HepG2 (cell line): Measurements from ENCODE around the gene TMCC1. TPM values are rescaled to one million over a fixed set of nuclear protein-coding genes. Genes with fewer than 3 reads are reported as not detected.
A peak's percentile ranks its signal among the peaks of the same experiment; 100 is the strongest.

Experiments used
- ATRX ChIP-seq: sonication (generic); formaldehyde crosslinking; IDR thresholded peaks from 2 replicates; pipeline ENCODE4 v1.4.0; 2020; ENCODE audit warnings: missing genetic modification reagents, borderline replicate concordance
- KLF9 ChIP-seq: IDR thresholded peaks from 2 replicates; pipeline ENCODE4 v1.6.1; 2016; ENCODE audit warnings: low read depth
- NCOR1 ChIP-seq: fragments of 200-600 bp; sonication (generic); IDR thresholded peaks from 2 replicates; pipeline ENCODE4 v1.7.0; 2017; ENCODE audit warnings: antibody characterized with exemption, low read length, borderline replicate concordance
- NFIC ChIP-seq: IDR thresholded peaks from 2 replicates; pipeline ENCODE4 v1.6.1; 2012; ENCODE audit warnings: mild to moderate bottlenecking, low read length, inconsistent platforms
- NRL ChIP-seq: sonication (generic); formaldehyde crosslinking; IDR thresholded peaks from 2 replicates; pipeline ENCODE4 v1.5.0; 2020; ENCODE audit warnings: missing genetic modification reagents, mild to moderate bottlenecking, moderate library complexity, borderline replicate concordance
- SMAD3 ChIP-seq: sonication (generic); formaldehyde crosslinking; IDR thresholded peaks from 2 replicates; pipeline ENCODE4 v1.4.0; 2020; ENCODE audit warnings: missing genetic modification reagents
- TARDBP ChIP-seq: sonication (generic); formaldehyde crosslinking; IDR thresholded peaks from 2 replicates; pipeline ENCODE4 v1.8.0; 2022; ENCODE audit warnings: mild to moderate bottlenecking, missing genetic modification reagents
- ZBTB38 ChIP-seq: sonication (generic); formaldehyde crosslinking; IDR thresholded peaks from 2 replicates; pipeline ENCODE4 v1.5.1; 2020; ENCODE audit warnings: mild to moderate bottlenecking, missing genetic modification reagents
- ZMYM4 ChIP-seq: sonication (generic); formaldehyde crosslinking; IDR thresholded peaks from 2 replicates; pipeline ENCODE4 v1.8.1; 2023; ENCODE audit warnings: mild to moderate bottlenecking, missing genetic modification reagents
- ZNF138 ChIP-seq: sonication (generic); formaldehyde crosslinking; IDR thresholded peaks from 2 replicates; pipeline ENCODE4 v1.5.0; 2020; ENCODE audit warnings: mild to moderate bottlenecking, low read depth, missing genetic modification reagents
- ZNF260 ChIP-seq: sonication (generic); formaldehyde crosslinking; IDR thresholded peaks from 2 replicates; pipeline ENCODE4 v1.4.0; 2020; ENCODE audit warnings: missing genetic modification reagents, low read depth, mild to moderate bottlenecking, borderline replicate concordance
- ZNF605 ChIP-seq: sonication (generic); formaldehyde crosslinking; IDR thresholded peaks from 2 replicates; pipeline ENCODE4 v1.8.0; 2022; ENCODE audit warnings: mild to moderate bottlenecking, missing genetic modification reagents
- ZNF746 ChIP-seq: sonication (generic); formaldehyde crosslinking; IDR thresholded peaks from 2 replicates; pipeline ENCODE4 v1.8.0; 2022; ENCODE audit warnings: mild to moderate bottlenecking, missing genetic modification reagents
- ZNF776 ChIP-seq: sonication (generic); formaldehyde crosslinking; IDR thresholded peaks from 2 replicates; pipeline ENCODE4 v1.4.0; 2020; ENCODE audit warnings: mild to moderate bottlenecking, missing genetic modification reagents
- ZNF782 ChIP-seq: sonication (generic); formaldehyde crosslinking; IDR thresholded peaks from 2 replicates; pipeline ENCODE4 v1.4.0; 2020; ENCODE audit warnings: missing genetic modification reagents, mild to moderate bottlenecking, borderline replicate concordance
- polyA plus RNA-seq, 8 experiments: library from polyadenylated mRNA; depleted of rRNA in 3 of 8; stranded (reverse) in 7 of 8; unstranded in 1 of 8; fragments of >200 nt; fragmentation: Illumina TruSeq in 4 of 8; extraction: Trizol in 4 of 8; gene quantifications; 2 replicates each; pipeline versions ENCODE4 v1.2.1 to v1.2.3, GENCODE V29; 2011 to 2016; ENCODE audit warnings: low read depth in 4 of 8, missing spikeins in 1 of 8, mixed read lengths in 1 of 8; ENCODE audit not compliant: insufficient read depth in 1 of 8
- total RNA-seq, 5 experiments: library from RNA; depleted of rRNA; stranded (reverse); fragments of >200 nt; fragmentation: Illumina TruSeq; extraction: Trizol; gene quantifications; 2 replicates each; pipeline ENCODE4 v1.2.3, GENCODE V29; 2016; ENCODE audit warnings: low read depth in 1 of 5
- TF ChIP-seq, protein P1 (sequence below): sonication (generic); formaldehyde crosslinking; IDR thresholded peaks from 2 replicates; pipeline ENCODE4 v1.5.1; 2020; ENCODE audit warnings: missing genetic modification reagents, mild to moderate bottlenecking, borderline replicate concordance
- TF ChIP-seq, protein P2 (sequence below): IDR thresholded peaks from 2 replicates; pipeline ENCODE4 v1.6.1; 2012; ENCODE audit warnings: inconsistent platforms
- TF ChIP-seq, protein P3 (sequence below): sonication (generic); formaldehyde crosslinking; IDR thresholded peaks from 2 replicates; pipeline ENCODE4 v1.5.0; 2020; ENCODE audit warnings: missing genetic modification reagents
- TF ChIP-seq, protein P4 (sequence below): sonication (generic); formaldehyde crosslinking; IDR thresholded peaks from 2 replicates; pipeline ENCODE4 v1.9.0; 2021; ENCODE audit warnings: mild to moderate bottlenecking, missing genetic modification reagents
- TF ChIP-seq, protein P5 (sequence below): sonication (generic); formaldehyde crosslinking; IDR thresholded peaks from 2 replicates; pipeline ENCODE4 v1.8.0; 2022; ENCODE audit warnings: mild to moderate bottlenecking, missing genetic modification reagents

TMCC1 gene
- total and polyA plus RNA-seq, 2 of the 13 experiments (the other 11 are each of a cell fraction or from before 2014, with no cell fraction given) = 12.1 to 264 TPM

DNA sequence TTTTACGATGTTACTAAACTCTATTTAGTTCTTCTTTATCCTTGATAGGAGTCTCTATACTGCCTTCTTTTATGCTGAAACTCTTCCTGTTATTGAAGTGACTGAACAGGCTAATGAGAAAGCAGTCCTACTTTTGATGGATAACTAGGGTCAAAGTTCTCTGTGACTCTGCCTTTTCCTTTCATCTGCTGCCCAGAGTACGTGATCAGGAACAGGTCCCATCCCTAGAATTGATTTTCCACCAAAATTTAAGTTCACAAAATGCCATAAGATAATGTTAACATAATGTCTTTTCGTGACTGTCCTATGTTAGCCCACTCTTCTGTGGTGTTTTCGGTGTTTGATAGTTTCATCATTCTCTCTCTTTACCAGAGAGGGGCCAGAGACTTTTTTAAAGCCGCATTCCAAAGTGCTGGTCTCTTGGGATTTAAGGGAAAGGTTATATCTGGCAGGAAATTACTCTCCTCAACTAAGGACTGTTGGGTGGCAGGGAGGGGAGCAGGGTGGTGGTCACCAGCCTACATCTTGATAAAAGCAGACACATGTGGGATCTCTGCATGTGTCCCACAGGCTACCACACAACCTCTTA lies 236.8 kb downstream of the TMCC1 start (continued):
- TF ChIP-seq, protein P1, sequence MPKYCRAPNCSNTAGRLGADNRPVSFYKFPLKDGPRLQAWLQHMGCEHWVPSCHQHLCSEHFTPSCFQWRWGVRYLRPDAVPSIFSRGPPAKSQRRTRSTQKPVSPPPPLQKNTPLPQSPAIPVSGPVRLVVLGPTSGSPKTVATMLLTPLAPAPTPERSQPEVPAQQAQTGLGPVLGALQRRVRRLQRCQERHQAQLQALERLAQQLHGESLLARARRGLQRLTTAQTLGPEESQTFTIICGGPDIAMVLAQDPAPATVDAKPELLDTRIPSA (CRISPR knock-in tag) = no peak
- TF ChIP-seq ZNF746 (CRISPR knock-in tag) (no peak), ATRX (CRISPR knock-in tag) (no peak), NCOR1 (peak; percentile 77; the same call in 1 of the 2 replicates), ZMYM4 (CRISPR knock-in tag) (peak; percentile 58), ZNF605 (CRISPR knock-in tag) (0 out of 2 replicates have a peak, but pooled peaks have one; percentile 26), KLF9 (CRISPR knock-in tag) (no peak), ZNF260 (CRISPR knock-in tag) (no peak), ZNF776 (CRISPR knock-in tag) (no peak), NFIC (peak; percentile 94), ZNF138 (CRISPR knock-in tag) (no peak), NRL (no peak), ZBTB38 (no peak), ZNF782 (CRISPR knock-in tag) (no peak), TARDBP (CRISPR knock-in tag) (peak; percentile 82), SMAD3 (CRISPR knock-in tag) (0 out of 2 replicates have a peak, but pooled peaks have one; percentile 22)
- TF ChIP-seq, protein P2, sequence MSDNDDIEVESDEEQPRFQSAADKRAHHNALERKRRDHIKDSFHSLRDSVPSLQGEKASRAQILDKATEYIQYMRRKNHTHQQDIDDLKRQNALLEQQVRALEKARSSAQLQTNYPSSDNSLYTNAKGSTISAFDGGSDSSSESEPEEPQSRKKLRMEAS = 0 out of 2 replicates have a peak, but pooled peaks have one; percentile 23
- TF ChIP-seq, protein P3, sequence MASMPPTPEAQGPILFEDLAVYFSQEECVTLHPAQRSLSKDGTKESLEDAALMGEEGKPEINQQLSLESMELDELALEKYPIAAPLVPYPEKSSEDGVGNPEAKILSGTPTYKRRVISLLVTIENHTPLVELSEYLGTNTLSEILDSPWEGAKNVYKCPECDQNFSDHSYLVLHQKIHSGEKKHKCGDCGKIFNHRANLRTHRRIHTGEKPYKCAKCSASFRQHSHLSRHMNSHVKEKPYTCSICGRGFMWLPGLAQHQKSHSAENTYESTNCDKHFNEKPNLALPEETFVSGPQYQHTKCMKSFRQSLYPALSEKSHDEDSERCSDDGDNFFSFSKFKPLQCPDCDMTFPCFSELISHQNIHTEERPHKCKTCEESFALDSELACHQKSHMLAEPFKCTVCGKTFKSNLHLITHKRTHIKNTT (CRISPR knock-in tag) = no peak
- TF ChIP-seq, protein P4, sequence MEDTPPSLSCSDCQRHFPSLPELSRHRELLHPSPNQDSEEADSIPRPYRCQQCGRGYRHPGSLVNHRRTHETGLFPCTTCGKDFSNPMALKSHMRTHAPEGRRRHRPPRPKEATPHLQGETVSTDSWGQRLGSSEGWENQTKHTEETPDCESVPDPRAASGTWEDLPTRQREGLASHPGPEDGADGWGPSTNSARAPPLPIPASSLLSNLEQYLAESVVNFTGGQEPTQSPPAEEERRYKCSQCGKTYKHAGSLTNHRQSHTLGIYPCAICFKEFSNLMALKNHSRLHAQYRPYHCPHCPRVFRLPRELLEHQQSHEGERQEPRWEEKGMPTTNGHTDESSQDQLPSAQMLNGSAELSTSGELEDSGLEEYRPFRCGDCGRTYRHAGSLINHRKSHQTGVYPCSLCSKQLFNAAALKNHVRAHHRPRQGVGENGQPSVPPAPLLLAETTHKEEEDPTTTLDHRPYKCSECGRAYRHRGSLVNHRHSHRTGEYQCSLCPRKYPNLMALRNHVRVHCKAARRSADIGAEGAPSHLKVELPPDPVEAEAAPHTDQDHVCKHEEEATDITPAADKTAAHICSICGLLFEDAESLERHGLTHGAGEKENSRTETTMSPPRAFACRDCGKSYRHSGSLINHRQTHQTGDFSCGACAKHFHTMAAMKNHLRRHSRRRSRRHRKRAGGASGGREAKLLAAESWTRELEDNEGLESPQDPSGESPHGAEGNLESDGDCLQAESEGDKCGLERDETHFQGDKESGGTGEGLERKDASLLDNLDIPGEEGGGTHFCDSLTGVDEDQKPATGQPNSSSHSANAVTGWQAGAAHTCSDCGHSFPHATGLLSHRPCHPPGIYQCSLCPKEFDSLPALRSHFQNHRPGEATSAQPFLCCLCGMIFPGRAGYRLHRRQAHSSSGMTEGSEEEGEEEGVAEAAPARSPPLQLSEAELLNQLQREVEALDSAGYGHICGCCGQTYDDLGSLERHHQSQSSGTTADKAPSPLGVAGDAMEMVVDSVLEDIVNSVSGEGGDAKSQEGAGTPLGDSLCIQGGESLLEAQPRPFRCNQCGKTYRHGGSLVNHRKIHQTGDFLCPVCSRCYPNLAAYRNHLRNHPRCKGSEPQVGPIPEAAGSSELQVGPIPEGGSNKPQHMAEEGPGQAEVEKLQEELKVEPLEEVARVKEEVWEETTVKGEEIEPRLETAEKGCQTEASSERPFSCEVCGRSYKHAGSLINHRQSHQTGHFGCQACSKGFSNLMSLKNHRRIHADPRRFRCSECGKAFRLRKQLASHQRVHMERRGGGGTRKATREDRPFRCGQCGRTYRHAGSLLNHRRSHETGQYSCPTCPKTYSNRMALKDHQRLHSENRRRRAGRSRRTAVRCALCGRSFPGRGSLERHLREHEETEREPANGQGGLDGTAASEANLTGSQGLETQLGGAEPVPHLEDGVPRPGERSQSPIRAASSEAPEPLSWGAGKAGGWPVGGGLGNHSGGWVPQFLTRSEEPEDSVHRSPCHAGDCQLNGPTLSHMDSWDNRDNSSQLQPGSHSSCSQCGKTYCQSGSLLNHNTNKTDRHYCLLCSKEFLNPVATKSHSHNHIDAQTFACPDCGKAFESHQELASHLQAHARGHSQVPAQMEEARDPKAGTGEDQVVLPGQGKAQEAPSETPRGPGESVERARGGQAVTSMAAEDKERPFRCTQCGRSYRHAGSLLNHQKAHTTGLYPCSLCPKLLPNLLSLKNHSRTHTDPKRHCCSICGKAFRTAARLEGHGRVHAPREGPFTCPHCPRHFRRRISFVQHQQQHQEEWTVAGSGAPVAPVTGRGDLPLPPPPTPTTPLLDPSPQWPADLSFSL (CRISPR knock-in tag) = no peak
- TF ChIP-seq, protein P5, sequence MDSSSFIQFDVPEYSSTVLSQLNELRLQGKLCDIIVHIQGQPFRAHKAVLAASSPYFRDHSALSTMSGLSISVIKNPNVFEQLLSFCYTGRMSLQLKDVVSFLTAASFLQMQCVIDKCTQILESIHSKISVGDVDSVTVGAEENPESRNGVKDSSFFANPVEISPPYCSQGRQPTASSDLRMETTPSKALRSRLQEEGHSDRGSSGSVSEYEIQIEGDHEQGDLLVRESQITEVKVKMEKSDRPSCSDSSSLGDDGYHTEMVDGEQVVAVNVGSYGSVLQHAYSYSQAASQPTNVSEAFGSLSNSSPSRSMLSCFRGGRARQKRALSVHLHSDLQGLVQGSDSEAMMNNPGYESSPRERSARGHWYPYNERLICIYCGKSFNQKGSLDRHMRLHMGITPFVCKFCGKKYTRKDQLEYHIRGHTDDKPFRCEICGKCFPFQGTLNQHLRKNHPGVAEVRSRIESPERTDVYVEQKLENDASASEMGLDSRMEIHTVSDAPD = peak; percentile 99
